WERI-Rb-1 (cell line): ENCODE data around the gene HBZ.
"Not testable (repeated sequence)": the region's sequence is repeated elsewhere in the genome, so short reads cannot be mapped to it uniquely, and the experiment has no call there.

Experiments used
- DNase-seq: peaks from one replicate; pipeline ENCODE4 v3.0.0-alpha.2; 2020
- H3K27ac ChIP-seq: fragments of 250-450 bp; sonication (Bioruptor Pico); 2 replicates; pipeline ENCODE4 v1.5.1; 2020; ENCODE audit warnings: mild to moderate bottlenecking, moderate library complexity
- H3K27me3 ChIP-seq: fragments of 250-450 bp; sonication (Bioruptor Pico); 2 replicates; pipeline ENCODE4 v1.5.1; 2021; ENCODE audit warnings: mild to moderate bottlenecking, low read depth, moderate library complexity; ENCODE audit not compliant: insufficient read depth, severe bottlenecking
- H3K36me3 ChIP-seq: fragments of 250-450 bp; sonication (Bioruptor Pico); 2 replicates; pipeline ENCODE4 v1.5.1; 2020; ENCODE audit warnings: mild to moderate bottlenecking, moderate library complexity
- H3K4me3 ChIP-seq: 2 replicates; pipeline ENCODE4 v1.5.1; 2011; ENCODE audit warnings: low read depth, mild to moderate bottlenecking, control low read depth, low read length
- H3K9me3 ChIP-seq: fragments of 250-450 bp; sonication (Bioruptor Pico); 2 replicates; pipeline ENCODE4 v1.5.1; 2021; ENCODE audit warnings: mild to moderate bottlenecking, moderate library complexity; ENCODE audit not compliant: severe bottlenecking
- TF ChIP-seq, protein P1 (sequence below): IDR thresholded peaks from 2 replicates; pipeline ENCODE4 v1.5.1; 2011; ENCODE audit warnings: low read depth, mild to moderate bottlenecking, control low read depth, inconsistent platforms, low read length

HBZ gene

DNA sequence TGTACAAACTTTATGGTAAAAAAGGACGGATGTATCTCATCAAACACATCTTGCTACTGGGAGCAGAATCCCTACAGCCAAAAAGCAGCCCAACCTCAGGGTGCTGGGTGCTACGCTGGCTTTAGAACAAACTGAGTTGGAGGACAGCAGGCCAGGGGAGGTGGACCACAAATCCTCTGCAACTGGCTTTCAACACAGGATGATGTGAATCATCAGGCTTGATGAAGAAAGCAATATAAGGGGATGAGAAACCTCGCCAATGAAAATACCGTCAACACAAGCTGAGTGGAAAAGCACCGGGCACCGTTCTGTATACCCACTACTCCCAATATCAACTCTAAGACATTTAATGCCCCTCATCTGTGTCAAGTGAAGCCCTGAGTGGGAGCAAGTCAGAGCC, 42.1 kb downstream of the HBZ start:
- Histone ChIP-seq H3K27ac (no peak overlapping the region), H3K27me3 (no peaks in the 10 kb centered on the region), H3K9me3 (no peaks in the 10 kb centered on the region), H3K4me3 (no peak overlapping the region), H3K36me3 (peaks cover 94% of the 10 kb centered on the region)
- TF ChIP-seq, protein P1, sequence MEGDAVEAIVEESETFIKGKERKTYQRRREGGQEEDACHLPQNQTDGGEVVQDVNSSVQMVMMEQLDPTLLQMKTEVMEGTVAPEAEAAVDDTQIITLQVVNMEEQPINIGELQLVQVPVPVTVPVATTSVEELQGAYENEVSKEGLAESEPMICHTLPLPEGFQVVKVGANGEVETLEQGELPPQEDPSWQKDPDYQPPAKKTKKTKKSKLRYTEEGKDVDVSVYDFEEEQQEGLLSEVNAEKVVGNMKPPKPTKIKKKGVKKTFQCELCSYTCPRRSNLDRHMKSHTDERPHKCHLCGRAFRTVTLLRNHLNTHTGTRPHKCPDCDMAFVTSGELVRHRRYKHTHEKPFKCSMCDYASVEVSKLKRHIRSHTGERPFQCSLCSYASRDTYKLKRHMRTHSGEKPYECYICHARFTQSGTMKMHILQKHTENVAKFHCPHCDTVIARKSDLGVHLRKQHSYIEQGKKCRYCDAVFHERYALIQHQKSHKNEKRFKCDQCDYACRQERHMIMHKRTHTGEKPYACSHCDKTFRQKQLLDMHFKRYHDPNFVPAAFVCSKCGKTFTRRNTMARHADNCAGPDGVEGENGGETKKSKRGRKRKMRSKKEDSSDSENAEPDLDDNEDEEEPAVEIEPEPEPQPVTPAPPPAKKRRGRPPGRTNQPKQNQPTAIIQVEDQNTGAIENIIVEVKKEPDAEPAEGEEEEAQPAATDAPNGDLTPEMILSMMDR, result no peak
- no peak for DNase-seq

DNA sequence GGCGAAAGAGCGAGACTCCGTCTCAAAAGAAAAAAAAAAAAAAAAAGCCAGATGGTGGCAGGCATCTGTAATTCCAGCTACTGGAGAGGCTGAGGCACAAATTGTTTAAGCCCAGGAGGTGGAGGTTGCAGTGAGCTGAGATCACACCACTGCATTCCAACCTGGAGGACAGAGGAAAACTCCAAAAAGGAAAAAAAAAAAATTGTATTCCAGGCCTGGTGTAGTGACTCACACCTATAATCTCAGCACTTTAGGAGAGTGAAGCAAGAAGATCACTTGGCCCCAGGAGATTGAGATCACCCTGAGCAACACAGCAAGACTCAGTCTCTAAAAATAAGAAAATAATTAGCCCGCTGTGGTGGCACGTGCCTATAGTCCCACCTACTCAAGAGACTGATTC, 47.9 kb downstream of the HBZ start:
- H3K4me3 ChIP-seq, result no peak overlapping the region
- DNase-seq, result no peak
- no peak overlapping the region for H3K27ac ChIP-seq
- peaks cover 81% of the 10 kb centered on the region for H3K36me3 ChIP-seq
- H3K9me3 ChIP-seq, result no peaks in the 10 kb centered on the region
- TF ChIP-seq, protein P1, result no peak
- H3K27me3 ChIP-seq, result no peaks in the 10 kb centered on the region

DNA sequence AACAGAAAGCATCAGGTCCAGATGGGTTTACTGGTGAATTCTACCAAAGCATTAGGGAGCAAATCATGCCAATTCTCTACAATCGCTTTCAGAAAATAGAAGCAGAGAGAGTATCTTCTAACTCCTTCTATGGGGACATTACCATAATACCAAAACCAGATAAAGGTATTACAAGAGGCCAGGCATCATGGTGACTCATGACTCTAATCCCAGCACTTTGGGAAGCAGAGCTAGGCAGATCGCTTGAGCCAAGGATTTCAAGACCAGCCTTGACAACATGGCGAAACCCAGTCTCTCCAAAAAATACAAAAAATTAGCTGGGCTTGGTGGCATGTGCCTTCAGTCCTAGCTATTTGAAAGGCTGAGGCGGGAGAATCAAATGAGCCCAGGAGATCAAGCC, 50.8 kb downstream of the HBZ start:
- TF ChIP-seq, protein P1, result no peak
- no peaks in the 10 kb centered on the region for H3K9me3 ChIP-seq
- H3K4me3 ChIP-seq, result no peak overlapping the region
- DNase-seq, result no peak
- H3K27me3 ChIP-seq, result no peaks in the 10 kb centered on the region
- H3K27ac ChIP-seq, result no peak overlapping the region
- peaks cover 84% of the 10 kb centered on the region for H3K36me3 ChIP-seq

DNA sequence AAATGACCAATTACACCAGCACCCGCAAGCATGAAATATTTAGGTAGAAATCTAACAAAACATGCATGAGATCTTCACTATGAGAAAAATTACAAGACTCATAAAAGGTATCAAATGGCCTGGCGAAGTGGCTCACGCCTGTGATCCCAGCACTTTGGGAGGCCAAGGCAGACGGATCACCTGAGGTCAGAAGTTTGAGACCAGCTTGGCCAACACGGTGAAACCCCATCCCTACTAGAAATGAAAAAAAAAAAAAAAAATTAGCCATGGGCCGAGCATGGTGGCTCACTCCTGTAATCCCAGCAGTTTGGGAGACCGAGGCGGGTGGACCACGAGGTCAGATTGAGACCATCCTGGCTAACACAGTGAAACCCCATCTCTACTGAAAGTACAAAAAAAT, 51.6 kb downstream of the HBZ start:
- not testable (repeated sequence) for H3K27ac ChIP-seq, H3K9me3 ChIP-seq, H3K27me3 ChIP-seq, DNase-seq, H3K4me3 ChIP-seq
- peaks cover 84% of the 10 kb centered on the region for H3K36me3 ChIP-seq
